Measurements from ENCODE around the gene PEAR1. TPM values are rescaled to one million over a fixed set of nuclear protein-coding genes. Genes with fewer than 3 reads are reported as not detected.

PEAR1 gene
- total and polyA plus RNA-seq, 8 donors, result 1.2 to 16.3 (median 2.7) TPM

DNA sequence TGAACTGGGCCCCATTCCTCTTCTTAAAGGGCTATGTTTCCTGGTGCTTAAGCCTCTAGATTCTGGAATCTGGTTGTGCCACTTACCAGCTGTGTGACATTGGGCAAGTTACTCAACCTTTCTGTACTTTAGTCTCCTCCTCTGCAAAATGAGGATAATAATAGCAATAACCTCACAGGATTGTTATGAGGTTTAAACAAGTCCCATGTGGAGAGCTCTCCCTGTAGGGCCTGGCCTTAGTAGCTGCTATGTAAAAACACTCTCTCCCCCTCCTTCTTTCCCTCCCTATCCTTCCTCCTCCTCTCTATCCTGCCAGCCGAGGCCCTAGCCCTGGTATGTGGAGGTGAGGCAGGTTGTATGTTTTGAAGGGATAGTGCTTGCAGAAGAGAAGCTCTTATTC, 8.2 kb upstream of the PEAR1 start:
- H3K36me3 ChIP-seq, result no peaks in the 10 kb centered on the region
- H3K9me3 ChIP-seq, result no peaks in the 10 kb centered on the region
- WGBS, 5 donors, result 14 to 34% (median 20%) methylated on average over 1 of the region's 1 CpG
- intact Hi-C loops (cut with DNase I; ENCODE audit: low total_unique reads), result no loop called here
- no peak overlapping the region for H3K27ac ChIP-seq
- H3K4me1 ChIP-seq, result peaks cover 0 to 5% (median 2%) of the 10 kb centered on the region in 4 donors
- DNase-seq, result no peak
- no peak for TF ChIP-seq POLR2AphosphoS5 (IDR thresholded peaks at IDR 0.05)
- no peak for TF ChIP-seq POLR2A (IDR thresholded peaks at IDR 0.05)
- no peak for TF ChIP-seq EP300 (IDR thresholded peaks at IDR 0.05)
- TF ChIP-seq, protein P1, sequence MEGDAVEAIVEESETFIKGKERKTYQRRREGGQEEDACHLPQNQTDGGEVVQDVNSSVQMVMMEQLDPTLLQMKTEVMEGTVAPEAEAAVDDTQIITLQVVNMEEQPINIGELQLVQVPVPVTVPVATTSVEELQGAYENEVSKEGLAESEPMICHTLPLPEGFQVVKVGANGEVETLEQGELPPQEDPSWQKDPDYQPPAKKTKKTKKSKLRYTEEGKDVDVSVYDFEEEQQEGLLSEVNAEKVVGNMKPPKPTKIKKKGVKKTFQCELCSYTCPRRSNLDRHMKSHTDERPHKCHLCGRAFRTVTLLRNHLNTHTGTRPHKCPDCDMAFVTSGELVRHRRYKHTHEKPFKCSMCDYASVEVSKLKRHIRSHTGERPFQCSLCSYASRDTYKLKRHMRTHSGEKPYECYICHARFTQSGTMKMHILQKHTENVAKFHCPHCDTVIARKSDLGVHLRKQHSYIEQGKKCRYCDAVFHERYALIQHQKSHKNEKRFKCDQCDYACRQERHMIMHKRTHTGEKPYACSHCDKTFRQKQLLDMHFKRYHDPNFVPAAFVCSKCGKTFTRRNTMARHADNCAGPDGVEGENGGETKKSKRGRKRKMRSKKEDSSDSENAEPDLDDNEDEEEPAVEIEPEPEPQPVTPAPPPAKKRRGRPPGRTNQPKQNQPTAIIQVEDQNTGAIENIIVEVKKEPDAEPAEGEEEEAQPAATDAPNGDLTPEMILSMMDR (IDR thresholded peaks at IDR 0.05), result no peak
- no peak overlapping the region for H3K4me3 ChIP-seq
- peaks cover 0 to 85% (median 25%) of the 10 kb centered on the region in 3 donors for H3K27me3 ChIP-seq

- Histone ChIP-seq H3K9me3 (no peaks in the 10 kb centered on the region), H3K36me3 (no peaks in the 10 kb centered on the region), H3K27ac (no peak overlapping the region), H3K4me3 (no peak overlapping the region), H3K4me1 (peaks cover 0 to 6% (median 3%) of the 10 kb centered on the region in 4 donors), H3K27me3 (peaks cover 0 to 79% (median 25%) of the 10 kb centered on the region in 3 donors)
- DNase-seq, result no peak
- intact Hi-C loops (cut with DNase I; ENCODE audit: low total_unique reads), result no loop called here
- no peak for TF ChIP-seq POLR2AphosphoS5 (IDR thresholded peaks at IDR 0.05)
- TF ChIP-seq, protein P1 (IDR thresholded peaks at IDR 0.05), result no peak
- 54 to 60% (median 54%) methylated on average over 12 to 13 of the region's 13 CpGs for WGBS, 5 donors
Observed at GRCh38 chr1:156885880-156886355, 7.6 kb upstream of the PEAR1 start.

DNA sequence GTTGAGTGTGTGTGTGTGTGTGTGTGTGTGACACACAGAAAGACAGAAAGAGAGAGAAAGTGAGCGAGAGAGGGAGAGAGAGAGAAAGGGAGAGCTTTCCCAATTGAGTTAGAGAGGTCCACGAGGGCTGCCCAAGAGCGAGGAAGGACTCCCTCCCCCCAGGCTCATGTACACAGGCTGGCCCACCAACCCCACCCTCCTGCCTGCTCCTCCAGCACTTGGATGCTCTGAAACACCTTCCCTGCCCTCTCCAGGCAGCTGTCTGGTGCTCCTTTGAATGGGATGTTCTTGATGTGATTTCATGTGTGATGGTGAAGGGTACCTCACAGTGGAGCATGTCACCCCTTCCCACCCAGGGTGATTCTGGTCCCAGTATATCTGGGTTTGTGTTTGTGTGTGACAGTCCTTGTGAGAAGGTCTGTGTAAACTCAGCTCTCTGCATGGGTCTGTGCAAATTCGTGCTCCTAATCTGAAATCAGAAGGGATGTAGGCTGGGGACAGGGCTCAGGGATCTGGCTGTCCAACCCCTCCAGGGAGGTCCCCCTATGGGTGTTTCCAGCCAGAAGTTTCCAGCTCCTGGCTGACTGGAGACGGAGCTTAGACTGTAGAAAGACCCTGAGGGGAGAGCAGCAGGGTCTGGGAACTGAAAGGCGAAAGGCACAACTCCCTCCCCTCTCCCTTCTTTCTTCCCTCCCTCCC, 6.8 kb upstream of the PEAR1 start:
- no peak for DNase-seq
- Histone ChIP-seq H3K4me3 (no peak overlapping the region), H3K27ac (no peak overlapping the region), H3K36me3 (no peaks in the 10 kb centered on the region), H3K27me3 (peaks cover 0 to 76% (median 27%) of the 10 kb centered on the region in 3 donors), H3K4me1 (peaks cover 0 to 7% (median 4%) of the 10 kb centered on the region in 4 donors), H3K9me3 (no peaks in the 10 kb centered on the region)
- intact Hi-C loops (cut with DNase I; ENCODE audit: low total_unique reads), result no loop called here
- 26 to 48% (median 38%) methylated on average over 6 of the region's 6 CpGs for WGBS, 5 donors
- TF ChIP-seq POLR2A (IDR thresholded peaks at IDR 0.05) (no peak), EP300 (IDR thresholded peaks at IDR 0.05) (no peak), POLR2AphosphoS5 (IDR thresholded peaks at IDR 0.05) (no peak)
- TF ChIP-seq, protein P1 (IDR thresholded peaks at IDR 0.05), result no peak

GRCh38 chr1:156887317-156887716, 6.2 kb upstream of the PEAR1 start:
- Histone ChIP-seq H3K9me3 (no peaks in the 10 kb centered on the region), H3K36me3 (no peaks in the 10 kb centered on the region), H3K4me3 (no peak overlapping the region), H3K27ac (no peak overlapping the region), H3K4me1 (peaks cover 5 to 12% (median 9%) of the 10 kb centered on the region in 4 donors), H3K27me3 (peaks cover 0 to 76% (median 29%) of the 10 kb centered on the region in 3 donors)
- TF ChIP-seq EP300 (IDR thresholded peaks at IDR 0.05) (no peak), POLR2A (IDR thresholded peaks at IDR 0.05) (no peak)
- TF ChIP-seq, protein P1 (IDR thresholded peaks at IDR 0.05), result no peak
- intact Hi-C loops (cut with DNase I; ENCODE audit: low total_unique reads), result no loop called here
- WGBS, 5 donors, result 19 to 28% (median 23%) methylated on average over 2 to 3 of the region's 3 CpGs
- DNase-seq, result no peak
